ENCODE results near the gene NFXL1. TPM values are rescaled to one million over a fixed set of nuclear protein-coding genes. Genes with fewer than 3 reads are reported as not detected.

Gene NFXL1
- polyA plus RNA-seq, 2 of the 4 experiments (the other 2 are of a cell fraction): 7.1 to 15.7 TPM

DNA sequence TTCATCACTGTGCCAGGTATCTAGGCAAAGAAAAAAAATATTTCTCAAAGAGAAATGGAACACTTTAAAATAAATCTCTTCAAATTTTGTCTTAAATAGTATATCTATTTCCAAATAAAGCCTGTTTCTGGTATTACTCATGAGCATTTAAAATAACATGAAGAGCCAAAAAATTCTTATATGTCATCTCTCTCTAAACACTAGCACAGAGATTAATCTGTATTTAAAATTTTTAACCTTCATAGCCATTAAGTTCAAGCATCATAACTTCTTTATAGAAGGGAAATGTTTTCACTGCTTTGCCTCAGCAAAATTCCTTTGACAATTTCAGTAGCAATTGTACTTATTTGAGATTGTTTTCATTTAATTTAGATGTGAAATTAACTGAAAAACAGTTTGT lies 71.4 kb downstream of the NFXL1 start:
- ChIA-PET CTCF (no interaction called here), POLR2A (no interaction called here)
- Histone ChIP-seq H3K4me3 (no peak overlapping the region), H3K27ac (no peak overlapping the region), H3K4me2 (no peak overlapping the region), H3K9me3 (no peaks in the 10 kb centered on the region), H3K4me1 (no peaks in the 10 kb centered on the region)
- DNase-seq (ENCODE audit: low read depth in 1 of 2, low spot score in 1 of 2) (no peak), FAIRE-seq (no peak), ATAC-seq (no peak)
- no peak for TF ChIP-seq ZC3H11A (IDR thresholded peaks at IDR 0.05)
- TF ChIP-seq NFE2L2 (conservative IDR thresholded peaks at IDR 0.05; ENCODE audit: low read length): no peak
- TF ChIP-seq RARB (CRISPR knock-in tag; IDR thresholded peaks at IDR 0.05): no peak
- no peak for TF ChIP-seq KDM1A (IDR thresholded peaks at IDR 0.05; ENCODE audit: low read depth)
- no peak for TF ChIP-seq MAZ (IDR thresholded peaks at IDR 0.05; ENCODE audit: borderline replicate concordance, low read depth, low read length)
- no peak for TF ChIP-seq HDAC2 (IDR thresholded peaks at IDR 0.05)
- TF ChIP-seq ELK1 (IDR thresholded peaks at IDR 0.05; ENCODE audit: low read depth, low read length): no peak
- TF ChIP-seq, protein P1, sequence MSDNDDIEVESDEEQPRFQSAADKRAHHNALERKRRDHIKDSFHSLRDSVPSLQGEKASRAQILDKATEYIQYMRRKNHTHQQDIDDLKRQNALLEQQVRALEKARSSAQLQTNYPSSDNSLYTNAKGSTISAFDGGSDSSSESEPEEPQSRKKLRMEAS (IDR thresholded peaks at IDR 0.05): no peak
- no peak for TF ChIP-seq NPAS2 (CRISPR knock-in tag; IDR thresholded peaks at IDR 0.05; ENCODE audit: borderline replicate concordance)
- TF ChIP-seq FOSL2 (IDR thresholded peaks at IDR 0.05): no peak
- TF ChIP-seq FOSL2 (CRISPR knock-in tag; IDR thresholded peaks at IDR 0.05): no peak
- no peak for TF ChIP-seq TP53 (CRISPR knock-in tag; IDR thresholded peaks at IDR 0.05)
- TF ChIP-seq GATA3 (IDR thresholded peaks at IDR 0.05; ENCODE audit: borderline replicate concordance): no peak
- TF ChIP-seq FOSB (CRISPR knock-in tag; IDR thresholded peaks at IDR 0.05): no peak

DNA sequence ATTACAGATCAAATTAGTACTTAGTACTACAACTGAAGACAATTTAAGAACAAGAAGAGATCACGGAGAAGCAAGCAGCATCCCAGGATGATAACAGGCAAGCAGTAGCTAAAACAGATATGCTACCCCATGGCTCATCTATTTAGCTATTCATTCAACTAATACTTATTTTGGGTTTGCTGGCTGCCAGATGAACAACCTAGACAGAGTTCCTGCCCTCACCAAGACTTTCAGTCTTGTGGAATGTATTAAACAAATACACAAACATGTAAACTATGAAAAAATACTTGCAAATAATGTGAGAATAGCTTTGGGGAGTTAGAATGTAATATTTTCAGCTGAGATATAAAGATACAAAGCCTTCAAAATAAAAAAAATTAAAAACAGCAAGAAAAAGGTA lies 74.1 kb downstream of the NFXL1 start:
- no peak for DNase-seq (ENCODE audit: low read depth in 1 of 2, low spot score in 1 of 2)
- no peak for ATAC-seq
- Histone ChIP-seq H3K9me3 (no peaks in the 10 kb centered on the region), H3K4me1 (0 out of 3 replicates have a peak, but pooled peaks cover 3% of the 10 kb centered on the region), H3K4me2 (no peak overlapping the region), H3K4me3 (no peak overlapping the region), H3K27ac (no peak overlapping the region)
- TF ChIP-seq CBX2 (IDR thresholded peaks at IDR 0.05; ENCODE audit: borderline replicate concordance, low read depth) (no peak), E2F6 (IDR thresholded peaks at IDR 0.05; ENCODE audit: borderline replicate concordance, low read depth) (no peak), EHMT2 (IDR thresholded peaks at IDR 0.05; ENCODE audit: low read depth) (no peak), BHLHE40 (IDR thresholded peaks at IDR 0.05; ENCODE audit: low read depth, low read length) (no peak), SMC3 (IDR thresholded peaks at IDR 0.05) (no peak), RNF2 (IDR thresholded peaks at IDR 0.05; ENCODE audit: borderline replicate concordance, low read depth) (no peak), HOXB5 (CRISPR knock-in tag; IDR thresholded peaks at IDR 0.05) (no peak), ZNF302 (CRISPR knock-in tag; IDR thresholded peaks at IDR 0.05) (no peak), MAFK (IDR thresholded peaks at IDR 0.05; ENCODE audit: partially characterized antibody) (no peak), RFX5 (IDR thresholded peaks at IDR 0.05) (no peak), KDM1A (IDR thresholded peaks at IDR 0.05; ENCODE audit: low read depth) (no peak), CEBPB (IDR thresholded peaks at IDR 0.05) (no peak), FOSL2 (IDR thresholded peaks at IDR 0.05) (no peak), FOSL2 (CRISPR knock-in tag; IDR thresholded peaks at IDR 0.05) (no peak), BCL3 (IDR thresholded peaks at IDR 0.05) (no peak), ELK1 (IDR thresholded peaks at IDR 0.05; ENCODE audit: low read depth, low read length) (no peak), RAD21 (conservative IDR thresholded peaks at IDR 0.05 in 1 of 2, IDR thresholded peaks at IDR 0.05 in 1 of 2) (no peak), TFCP2L1 (CRISPR knock-in tag; IDR thresholded peaks at IDR 0.05) (no peak)
- TF ChIP-seq, protein P2, sequence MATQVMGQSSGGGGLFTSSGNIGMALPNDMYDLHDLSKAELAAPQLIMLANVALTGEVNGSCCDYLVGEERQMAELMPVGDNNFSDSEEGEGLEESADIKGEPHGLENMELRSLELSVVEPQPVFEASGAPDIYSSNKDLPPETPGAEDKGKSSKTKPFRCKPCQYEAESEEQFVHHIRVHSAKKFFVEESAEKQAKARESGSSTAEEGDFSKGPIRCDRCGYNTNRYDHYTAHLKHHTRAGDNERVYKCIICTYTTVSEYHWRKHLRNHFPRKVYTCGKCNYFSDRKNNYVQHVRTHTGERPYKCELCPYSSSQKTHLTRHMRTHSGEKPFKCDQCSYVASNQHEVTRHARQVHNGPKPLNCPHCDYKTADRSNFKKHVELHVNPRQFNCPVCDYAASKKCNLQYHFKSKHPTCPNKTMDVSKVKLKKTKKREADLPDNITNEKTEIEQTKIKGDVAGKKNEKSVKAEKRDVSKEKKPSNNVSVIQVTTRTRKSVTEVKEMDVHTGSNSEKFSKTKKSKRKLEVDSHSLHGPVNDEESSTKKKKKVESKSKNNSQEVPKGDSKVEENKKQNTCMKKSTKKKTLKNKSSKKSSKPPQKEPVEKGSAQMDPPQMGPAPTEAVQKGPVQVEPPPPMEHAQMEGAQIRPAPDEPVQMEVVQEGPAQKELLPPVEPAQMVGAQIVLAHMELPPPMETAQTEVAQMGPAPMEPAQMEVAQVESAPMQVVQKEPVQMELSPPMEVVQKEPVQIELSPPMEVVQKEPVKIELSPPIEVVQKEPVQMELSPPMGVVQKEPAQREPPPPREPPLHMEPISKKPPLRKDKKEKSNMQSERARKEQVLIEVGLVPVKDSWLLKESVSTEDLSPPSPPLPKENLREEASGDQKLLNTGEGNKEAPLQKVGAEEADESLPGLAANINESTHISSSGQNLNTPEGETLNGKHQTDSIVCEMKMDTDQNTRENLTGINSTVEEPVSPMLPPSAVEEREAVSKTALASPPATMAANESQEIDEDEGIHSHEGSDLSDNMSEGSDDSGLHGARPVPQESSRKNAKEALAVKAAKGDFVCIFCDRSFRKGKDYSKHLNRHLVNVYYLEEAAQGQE (IDR thresholded peaks at IDR 0.05): no peak
- 83% methylated on average over 1 of the region's 1 CpG for WGBS (ENCODE audit: missing lambda C conversion rate)
- FAIRE-seq: no peak
- CTCF ChIA-PET: interaction anchor here (1.5 kb wide), 1 partner anchor 135 kb away, joined by 4 read pairs; no protein-coding TSS in a partner anchor
- POLR2A ChIA-PET: no interaction called here
